GM18502 (cell line): ENCODE results near the gene LMO2.
A peak's percentile ranks its signal among the peaks of the same experiment; 100 is the strongest.

Source experiments
- ATAC-seq: cut with Tn5 transposase; IDR thresholded peaks from one replicate; pipeline ENCODE4 v1.9.1; 2021; ENCODE audit warnings: mild to moderate bottlenecking; ENCODE audit not compliant: unreplicated experiment, poor library complexity

LMO2 gene

DNA sequence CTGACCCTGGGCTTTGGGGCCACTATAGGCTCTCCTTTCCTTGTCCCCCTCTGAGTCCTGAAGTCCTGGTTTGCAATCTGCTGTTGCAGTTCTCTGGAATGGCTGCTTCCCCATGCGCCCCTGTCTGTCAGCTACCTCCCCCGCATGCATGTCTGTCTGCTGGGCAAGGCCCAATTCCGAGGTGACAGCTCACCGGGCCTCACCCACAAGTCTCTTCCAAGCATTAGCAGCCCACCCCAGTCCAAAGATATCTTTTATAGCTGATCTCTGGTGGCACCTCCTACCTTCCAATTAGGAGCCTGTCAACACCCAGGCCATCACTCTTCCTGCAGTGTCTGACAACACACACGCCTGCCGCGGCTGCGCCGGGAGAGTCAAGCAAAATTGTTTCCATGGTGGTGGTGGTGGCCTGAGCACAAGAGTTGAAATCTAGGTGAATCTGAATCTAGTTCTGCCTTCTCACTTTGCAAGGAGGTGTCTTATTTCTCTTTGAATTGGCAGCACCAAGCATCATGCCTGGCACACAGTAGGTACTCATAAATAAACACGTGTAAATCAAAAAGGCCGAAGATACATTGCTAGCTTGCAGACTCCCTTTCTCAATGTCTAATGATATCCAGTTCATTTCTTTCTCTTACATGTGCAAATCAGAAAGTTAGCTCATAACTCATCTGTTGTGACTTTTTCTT lies 1.2 kb upstream of the LMO2 start:
- ATAC-seq = no peak

DNA sequence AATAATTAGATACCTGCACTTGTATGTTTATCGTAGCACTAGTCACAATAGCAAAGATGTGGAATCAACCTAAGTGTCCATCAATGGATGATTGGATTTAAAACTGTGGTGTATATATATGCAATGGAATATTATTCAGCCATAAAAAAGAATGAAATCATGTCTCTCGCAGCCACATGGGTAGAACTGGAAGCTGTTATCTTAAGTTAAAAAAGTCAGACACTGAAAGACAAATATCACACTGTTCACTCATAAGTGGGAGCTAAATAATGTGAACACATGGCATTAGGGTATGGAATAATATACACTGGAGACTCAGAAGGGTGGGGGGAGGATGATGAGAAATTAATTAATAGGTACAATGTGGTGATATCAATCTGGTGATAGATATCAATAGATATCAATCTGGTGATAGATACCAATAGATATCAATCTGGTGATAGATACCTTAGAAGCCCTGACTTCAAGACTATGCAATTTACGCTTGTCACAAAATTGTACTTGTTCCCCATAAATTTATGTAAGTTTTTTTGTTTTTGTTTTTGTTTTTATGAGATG lies 2.0 kb downstream of the LMO2 start:
- no peak for ATAC-seq

DNA sequence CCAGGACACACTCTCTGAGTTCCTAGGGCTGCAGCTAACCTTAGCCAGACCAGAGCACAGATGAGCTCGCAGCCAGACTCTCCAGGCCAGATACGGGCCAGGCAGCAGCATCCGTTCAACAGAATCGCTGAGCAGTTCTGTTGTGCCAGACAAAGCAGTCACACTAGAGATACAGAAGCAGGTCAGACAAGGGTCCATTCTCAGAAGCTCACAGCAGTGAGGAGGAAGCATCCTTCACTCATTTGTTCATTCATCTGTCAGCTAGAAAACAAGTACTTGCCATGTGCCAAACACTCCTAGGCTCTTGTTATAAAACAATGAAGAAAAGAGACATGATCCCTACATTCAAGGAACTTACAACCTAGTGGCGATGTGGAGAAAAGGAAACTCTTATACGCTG lies 2.6 kb downstream of the LMO2 start:
- no peak for ATAC-seq

DNA sequence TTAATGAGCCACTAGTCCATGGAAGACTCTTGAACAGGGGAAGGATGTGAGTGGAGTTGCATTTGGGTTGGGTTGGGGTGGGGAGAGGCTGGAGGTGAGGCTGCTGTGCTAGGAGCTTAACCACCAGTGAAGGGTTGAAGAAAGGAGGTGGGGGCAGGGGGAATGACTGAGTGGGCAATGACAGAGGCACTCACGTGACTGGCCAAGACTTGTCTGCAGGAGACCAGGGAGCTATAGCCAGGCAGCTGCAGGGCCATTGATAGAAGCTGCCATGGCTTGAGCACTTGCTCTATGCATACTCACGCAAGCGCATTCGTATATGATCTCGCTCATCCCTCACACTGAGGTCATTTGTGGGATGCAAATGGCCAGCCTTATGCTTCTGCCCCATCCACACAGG lies 4.0 kb downstream of the LMO2 start:
- no peak for ATAC-seq

DNA sequence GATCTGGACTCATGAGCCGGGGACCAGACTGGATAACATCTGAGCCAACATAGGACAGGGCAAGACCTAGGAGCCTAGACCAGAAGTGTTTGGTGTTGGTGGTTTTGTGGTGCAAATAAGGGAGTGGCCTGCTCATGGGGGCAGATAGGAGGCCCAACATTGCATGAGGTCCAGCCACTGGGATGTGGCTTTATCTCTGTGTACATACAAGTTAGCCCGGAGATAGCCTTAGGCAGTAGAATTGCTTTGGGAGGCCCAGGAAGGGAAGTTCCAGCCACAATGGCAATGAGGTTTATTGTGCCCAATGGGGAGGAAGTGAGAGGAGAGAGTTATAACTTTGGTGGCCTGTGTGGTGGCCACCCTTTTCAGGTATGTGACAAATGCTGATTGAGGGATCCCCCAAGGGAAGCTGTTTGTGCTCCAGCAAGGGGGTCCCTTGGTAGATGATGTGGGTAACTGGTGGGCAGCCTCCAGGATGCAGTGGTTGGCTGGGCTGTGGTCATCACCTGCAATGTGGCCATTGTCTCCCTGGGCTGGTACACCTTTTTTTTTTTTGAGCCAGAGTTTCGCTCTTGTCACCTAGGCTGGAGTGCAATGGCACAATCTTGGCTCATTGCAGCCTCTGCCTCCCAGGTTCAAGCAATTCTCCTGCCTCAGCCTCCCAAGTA lies 6.4 kb downstream of the LMO2 start:
- ATAC-seq = no peak

DNA sequence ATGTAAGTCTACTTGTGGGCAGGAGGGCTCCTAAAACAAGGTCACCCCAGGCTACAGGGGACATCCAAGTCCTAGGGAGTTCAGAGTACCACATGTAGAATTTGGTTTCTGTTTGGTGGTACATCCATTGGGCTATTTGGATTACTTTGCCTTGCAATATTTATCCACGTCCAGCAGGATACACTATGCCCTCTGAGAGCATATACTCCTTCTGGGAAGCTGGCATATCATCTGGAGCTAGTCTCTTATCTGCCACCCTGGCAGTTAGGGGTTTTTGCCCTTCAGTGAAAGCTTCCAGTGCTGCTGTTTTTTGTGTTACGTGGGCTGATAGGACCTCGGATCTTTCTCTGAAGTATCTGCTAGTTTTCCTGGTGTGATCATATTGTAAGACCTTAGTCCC lies 7.3 kb downstream of the LMO2 start:
- ATAC-seq = no peak

DNA sequence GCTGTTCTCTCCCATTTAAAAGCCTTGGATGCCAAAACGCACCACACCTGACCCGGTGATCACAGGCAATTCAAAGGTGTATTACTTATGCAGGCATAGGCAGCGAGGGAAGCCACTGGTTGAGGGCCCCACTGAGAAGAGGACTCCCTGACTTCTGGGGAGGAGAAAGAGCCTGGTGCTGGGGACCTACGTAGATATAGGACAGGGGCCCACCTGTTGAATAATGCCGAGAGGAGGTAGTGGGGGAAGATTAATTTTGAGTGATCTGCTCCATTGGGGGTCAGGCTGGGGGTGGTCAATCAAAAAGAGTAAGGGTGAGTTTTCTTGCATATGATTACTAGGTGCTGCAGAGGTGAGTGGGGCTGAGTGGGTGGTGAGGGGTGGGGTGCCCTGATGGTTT lies 7.8 kb downstream of the LMO2 start:
- ATAC-seq = no peak

DNA sequence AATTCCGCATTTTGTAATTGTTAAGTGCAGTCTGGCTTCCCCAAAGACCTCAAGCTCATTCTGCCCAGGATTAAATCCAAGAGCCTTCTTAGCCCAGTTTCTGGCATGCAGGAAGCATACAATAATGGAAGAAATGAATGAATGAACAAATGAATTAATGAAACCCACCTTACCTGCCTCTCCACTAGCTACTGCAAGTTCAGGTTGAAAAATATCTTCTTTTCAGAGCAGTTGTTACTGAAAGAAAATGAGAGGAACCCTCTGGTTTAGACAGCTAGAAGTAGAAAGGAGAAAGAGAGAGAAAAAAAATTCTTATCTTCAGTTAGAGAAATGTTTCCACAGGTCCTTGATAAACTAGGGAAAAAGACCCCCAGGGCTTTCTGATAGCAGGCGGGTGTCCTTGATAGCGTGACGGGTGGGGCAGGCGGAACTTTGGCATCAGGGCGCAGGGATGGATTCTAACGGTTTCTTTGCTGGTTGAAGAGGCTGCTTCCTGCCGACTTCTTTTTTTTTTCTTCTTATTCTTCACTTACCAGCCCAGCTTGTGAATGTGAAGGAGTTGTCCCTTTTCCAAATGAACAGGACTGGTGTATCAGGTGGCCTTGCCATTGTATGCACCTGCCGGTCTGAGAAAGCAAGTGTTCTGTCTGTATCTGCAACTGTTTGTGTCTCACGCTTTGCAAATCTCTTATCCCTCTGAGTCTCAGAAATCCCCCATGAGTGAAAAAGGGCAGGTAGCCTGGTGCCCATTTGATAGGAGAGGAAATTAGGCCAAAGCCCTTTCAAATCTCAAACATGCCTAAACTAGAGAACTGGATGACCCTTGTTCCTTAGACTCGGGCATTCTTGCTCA lies 10.0 kb downstream of the LMO2 start:
- ATAC-seq = no peak

DNA sequence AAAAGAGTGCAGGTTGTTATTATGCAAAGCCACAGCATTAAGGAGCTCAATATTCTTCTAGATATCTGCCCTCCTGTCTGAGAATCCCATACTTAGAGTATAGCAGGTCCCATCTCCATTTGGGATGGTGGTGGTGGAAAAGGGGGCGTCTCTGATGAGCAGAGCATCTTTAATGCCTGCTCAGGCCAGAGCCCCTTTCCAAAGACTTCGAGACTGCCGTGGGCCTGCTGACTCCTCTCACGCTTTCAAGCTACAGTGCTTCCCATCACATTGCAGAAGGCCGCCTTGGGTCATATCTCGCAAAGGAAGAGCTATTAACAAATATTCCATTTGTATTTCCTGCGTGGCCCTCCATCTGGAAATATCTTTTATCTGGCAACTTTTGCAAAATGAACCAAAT lies 10.9 kb downstream of the LMO2 start:
- no peak for ATAC-seq

DNA sequence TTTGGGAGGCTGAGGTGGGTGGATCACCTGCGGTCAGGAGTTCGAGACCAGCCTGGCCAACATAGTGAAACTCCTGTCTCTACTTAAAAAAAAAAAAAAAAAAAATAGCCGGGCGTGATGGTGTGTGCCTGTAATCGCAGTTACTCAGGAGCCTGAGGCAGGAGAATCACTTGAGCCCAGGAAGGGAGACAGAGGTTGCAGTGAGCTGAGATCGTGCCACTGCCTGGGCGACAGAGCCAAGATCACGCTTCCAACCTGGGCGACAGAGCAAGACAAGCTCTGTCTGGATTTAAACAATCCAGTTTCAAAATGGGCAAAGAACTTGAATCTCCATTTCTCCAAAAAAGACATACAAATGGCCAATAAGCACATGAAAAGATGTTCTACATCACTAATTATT lies 12.5 kb downstream of the LMO2 start:
- ATAC-seq = no peak

DNA sequence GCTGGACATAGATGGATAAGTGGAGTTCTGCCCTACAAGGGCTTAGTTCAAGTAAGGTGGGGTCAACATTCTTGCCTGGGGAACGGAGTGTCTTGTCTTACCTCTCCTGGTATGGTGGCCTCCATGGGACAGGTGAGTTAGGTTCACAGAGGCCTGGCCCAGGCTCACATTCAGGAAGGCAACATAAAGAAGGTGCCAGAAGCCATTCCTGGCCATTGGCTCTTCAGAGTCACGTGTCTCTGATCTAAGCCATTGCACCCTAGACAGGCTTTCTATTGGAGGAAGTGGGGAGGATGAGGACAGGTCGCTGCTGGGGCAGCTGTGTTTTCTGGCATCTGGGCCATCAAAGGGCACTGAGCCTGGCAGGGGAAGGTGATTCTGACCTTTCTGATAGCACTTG lies 14.8 kb downstream of the LMO2 start:
- no peak for ATAC-seq

DNA sequence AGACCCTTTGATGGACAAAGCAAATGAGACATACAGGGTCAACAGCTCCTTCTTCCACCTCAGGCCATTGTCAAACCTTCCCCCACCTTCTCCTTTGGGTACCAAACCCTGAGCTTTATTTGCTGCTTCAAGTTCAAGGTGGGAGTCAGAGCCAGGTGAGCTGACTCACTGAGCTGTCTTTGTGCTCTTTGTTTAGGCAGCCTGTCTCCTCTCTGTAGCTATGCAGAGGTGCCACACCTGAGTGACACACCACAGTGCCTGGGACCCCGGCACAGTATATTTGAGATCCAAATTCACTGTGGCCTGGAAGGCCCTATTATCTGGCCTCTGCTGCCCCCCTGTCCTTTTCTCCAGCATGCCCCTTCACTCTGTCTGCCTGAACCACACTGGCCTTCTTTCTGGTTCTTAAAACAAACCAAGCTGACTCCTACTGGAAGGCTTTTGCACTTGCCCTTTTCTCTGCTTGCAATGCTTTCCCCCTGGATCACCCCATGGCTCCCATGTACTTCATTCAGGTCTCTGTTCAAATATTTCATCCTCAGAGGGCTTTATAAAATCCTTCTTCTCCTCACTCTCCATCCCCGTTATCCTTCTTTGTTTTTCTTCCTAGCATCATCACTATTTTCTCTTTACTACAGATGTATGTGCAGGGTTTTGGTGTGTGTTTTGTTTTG lies 16.1 kb downstream of the LMO2 start:
- no peak for ATAC-seq

DNA sequence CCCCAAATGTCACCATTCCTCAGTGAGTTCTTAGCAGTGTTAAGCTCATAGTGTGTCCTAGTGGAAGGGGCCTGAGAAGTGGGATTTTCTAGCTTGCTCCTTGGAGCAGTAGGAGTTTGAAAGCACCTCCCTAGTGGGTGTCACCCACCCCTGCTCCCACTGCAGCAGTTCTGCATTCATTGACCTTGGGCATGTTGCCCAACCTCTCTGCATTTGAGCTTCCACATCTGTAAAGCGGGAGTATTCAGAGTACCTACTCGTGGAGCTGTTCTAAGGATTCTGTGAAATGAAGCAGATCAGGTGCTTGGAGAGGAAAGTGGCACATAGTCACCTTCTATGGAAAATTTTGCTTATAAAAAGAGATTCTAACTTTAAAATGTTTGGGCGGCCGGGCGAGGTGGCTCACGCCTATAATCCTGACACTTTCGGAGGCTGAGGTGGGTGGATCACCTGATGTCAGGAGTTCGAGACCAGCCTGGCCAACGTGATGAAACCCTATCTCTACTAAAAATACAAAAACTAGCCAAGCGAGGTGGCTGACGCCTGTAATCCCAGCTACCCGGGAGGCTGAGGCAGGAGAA lies 16.9 kb downstream of the LMO2 start:
- ATAC-seq = no peak

DNA sequence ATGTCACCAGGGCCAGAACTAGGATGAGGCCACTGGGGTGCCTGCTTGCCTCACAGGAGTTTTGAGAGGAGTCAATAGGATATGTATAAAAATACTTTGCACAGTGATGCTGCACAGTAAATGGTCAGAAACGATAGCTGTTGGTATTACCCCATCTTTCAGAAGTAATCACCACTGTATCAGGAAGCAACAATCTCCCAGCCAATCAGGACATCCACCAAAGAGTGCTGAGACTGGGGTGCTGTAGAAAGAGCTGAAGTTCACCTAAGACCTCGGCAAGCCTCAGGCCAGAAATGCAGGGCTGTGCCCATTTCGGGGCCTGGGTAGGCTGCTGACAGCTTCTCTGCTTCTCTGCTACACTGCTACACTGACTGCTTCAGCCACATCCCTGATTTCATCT lies 17.4 kb downstream of the LMO2 start:
- ATAC-seq = no peak

DNA sequence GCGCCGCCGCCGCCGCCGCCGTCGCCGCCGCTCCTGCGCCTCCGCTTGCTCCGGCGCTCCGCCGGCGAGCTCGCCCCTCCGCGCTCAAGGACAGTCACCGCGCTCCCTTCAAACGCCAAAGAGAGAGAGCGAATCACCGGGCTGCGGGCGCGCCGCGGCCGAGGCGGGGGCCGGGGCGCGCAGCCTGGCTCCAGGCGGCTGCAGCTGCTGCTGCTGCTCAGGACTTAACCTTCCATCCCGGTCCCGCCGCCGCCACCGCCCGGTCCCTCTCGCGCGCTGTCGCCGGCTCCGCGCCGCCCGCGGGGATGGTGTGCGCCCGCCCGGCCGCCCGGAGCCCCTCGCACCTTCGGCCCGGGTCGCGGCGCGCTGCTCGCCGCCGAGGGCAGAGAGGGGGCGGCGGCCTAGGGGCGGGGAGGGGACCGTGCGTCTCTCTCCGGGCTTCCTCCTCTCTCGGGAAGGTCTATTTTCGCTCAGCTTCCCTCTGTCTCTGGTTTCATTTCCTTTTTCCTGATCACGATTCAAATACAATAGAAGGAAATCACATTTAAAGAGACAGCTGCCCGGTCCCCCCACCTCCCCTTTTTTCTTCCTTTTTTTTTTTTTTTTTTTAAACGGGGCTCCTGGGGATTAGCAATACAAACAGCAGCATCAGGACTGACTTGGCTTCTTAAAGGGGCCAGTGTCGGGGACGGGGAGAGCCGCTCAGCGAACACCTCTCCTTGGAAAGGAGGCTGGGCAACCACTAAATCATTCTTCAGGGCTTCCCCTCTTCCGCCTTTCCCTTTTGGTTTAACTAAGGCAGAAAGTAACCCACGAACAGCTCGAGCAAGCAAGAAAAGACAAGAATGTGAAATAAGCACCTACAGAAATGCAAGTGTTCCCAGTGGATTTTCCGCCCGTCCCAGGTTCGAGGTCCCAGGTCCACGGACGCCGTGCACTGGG lies 22.1 kb downstream of the LMO2 start:
- peak; percentile 55 for ATAC-seq

DNA sequence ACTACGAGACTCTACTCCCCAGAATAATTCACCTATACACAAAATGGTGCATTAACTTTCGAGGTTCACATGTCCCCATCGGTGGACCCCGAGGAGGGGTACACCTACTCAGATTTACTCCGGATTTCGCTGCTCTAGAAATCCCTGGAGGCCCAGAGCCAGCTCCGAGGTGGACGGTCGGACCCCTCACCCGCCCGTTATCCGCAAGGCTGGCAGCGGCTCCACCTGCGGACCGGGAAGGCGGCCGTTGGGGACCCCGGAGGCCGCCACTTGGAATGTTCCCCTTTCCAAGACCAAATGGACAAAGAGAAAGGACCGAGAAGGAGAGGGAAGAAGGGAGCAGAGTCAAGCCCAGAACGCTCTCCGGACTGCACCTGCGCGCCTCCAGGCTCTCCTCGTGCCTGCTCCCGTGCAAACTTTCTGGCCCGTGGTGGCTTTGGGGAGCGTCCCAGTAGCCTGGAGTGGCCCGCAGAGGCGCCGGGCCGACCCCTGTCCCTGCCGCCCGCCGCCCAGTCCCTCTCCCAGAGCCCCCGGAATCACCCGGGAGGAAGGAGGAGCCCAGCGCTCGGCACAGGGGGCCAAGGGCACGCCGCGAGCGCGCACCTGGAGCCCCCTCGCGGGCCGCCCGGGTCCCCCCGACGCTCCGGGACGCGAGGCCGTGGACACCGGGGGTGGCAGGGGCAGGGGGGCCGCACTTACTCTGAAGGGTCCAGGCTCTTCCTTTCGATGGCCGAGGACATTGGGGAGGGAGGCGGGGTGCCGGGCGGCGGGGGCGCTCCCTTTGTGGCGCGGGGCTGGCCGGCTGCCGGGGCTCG lies 23.0 kb downstream of the LMO2 start:
- ATAC-seq = peak; percentile 19

DNA sequence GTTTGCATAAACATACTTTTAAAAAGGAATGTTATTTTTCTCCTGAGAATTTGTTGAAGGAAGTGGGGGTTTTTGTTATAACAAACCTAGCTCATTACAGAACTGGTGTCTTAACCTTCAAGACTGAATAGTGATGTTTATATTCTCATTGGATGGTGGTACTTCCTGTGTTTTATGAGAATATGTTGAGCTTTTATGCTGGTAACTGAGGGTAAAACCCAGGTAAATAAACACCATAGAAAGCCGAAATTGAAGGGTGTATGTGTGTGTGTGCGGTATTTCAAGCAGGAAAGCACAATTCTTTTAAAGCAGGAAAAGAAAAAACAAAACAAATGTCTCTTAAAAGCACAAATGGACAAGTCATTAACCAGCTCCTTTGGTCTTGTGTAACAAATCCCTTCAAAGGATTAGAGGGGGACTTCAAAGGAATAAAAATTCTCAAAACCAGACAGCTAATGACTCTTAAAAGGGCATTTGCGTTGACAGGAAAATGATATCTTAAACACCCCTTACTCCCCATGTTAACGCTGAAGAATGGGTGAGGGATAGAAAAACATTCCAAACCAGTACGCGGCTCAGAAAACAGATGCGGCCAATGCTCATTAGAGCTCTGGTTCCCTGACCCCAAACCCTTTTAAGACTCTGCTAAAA lies 23.8 kb downstream of the LMO2 start:
- ATAC-seq = no peak

DNA sequence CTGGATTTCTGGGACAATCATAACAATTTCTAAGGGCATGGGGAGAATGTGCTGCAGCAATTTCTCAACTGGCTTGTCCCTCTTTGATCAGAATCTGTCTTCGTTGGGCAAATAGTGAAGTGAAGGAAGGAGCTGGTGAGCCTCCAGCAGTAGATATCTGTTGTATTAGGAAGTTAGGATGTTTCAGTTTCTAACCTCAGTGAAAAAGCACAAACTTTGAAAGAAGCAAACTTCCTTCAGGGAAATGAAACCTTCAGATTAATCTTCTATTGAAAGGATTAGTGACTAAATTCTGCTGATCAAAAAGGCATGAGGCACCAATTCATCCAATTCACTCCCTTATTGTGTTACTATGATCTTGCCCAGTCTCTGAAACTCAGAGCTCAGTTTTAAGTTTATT lies 24.3 kb downstream of the LMO2 start:
- no peak for ATAC-seq
